Effector memory CD4-positive, alpha-beta T cell (primary cell): Measurements from ENCODE around the gene TULP1.
"Not testable (repeated sequence)": the region's sequence is repeated elsewhere in the genome, so short reads cannot be mapped to it uniquely, and the experiment has no call there.

ENCODE experiments used
- DNase-seq, 3 donors: peaks; one replicate each; pipeline ENCODE4 v3.0.0-alpha.2; 2020
- H3K27ac ChIP-seq: 2 replicates; pipeline ENCODE4 v1.7.0; 2013; ENCODE audit warnings: mild to moderate bottlenecking, low read length, moderate library complexity; ENCODE audit not compliant: insufficient read depth, poor library complexity, severe bottlenecking
- H3K27me3 ChIP-seq: replicated peaks from 2 replicates; pipeline ENCODE4 v1.7.0; 2013; ENCODE audit warnings: mild to moderate bottlenecking, low read length; ENCODE audit not compliant: insufficient read depth, control insufficient read depth, poor library complexity, severe bottlenecking
- H3K36me3 ChIP-seq: 2 replicates; pipeline ENCODE4 v1.7.0; 2013; ENCODE audit warnings: mild to moderate bottlenecking, low read length, moderate library complexity; ENCODE audit not compliant: control insufficient read depth, insufficient read depth
- H3K4me1 ChIP-seq: 2 replicates; pipeline ENCODE4 v1.7.0; 2013; ENCODE audit warnings: low read length, mild to moderate bottlenecking; ENCODE audit not compliant: control insufficient read depth, insufficient read depth, poor library complexity, severe bottlenecking
- H3K4me3 ChIP-seq: 2 replicates; pipeline ENCODE4 v1.7.0; 2013; ENCODE audit warnings: low read length, low read depth, mild to moderate bottlenecking; ENCODE audit not compliant: insufficient read depth, poor library complexity, severe bottlenecking
- H3K9me3 ChIP-seq: 2 replicates; pipeline ENCODE4 v1.7.0; 2013; ENCODE audit warnings: mild to moderate bottlenecking, low read length, moderate library complexity; ENCODE audit not compliant: control insufficient read depth

TULP1 gene

GRCh38 chr6:35544769-35545361 lies 32.2 kb upstream of the TULP1 start:
- H3K36me3 ChIP-seq = no peaks in the 10 kb centered on the region
- H3K27me3 ChIP-seq = no peaks in the 10 kb centered on the region
- no peaks in the 10 kb centered on the region for H3K9me3 ChIP-seq
- no peak overlapping the region for H3K4me3 ChIP-seq
- no peak overlapping the region for H3K27ac ChIP-seq
- H3K4me1 ChIP-seq = no peaks in the 10 kb centered on the region
- no peak for DNase-seq

DNA sequence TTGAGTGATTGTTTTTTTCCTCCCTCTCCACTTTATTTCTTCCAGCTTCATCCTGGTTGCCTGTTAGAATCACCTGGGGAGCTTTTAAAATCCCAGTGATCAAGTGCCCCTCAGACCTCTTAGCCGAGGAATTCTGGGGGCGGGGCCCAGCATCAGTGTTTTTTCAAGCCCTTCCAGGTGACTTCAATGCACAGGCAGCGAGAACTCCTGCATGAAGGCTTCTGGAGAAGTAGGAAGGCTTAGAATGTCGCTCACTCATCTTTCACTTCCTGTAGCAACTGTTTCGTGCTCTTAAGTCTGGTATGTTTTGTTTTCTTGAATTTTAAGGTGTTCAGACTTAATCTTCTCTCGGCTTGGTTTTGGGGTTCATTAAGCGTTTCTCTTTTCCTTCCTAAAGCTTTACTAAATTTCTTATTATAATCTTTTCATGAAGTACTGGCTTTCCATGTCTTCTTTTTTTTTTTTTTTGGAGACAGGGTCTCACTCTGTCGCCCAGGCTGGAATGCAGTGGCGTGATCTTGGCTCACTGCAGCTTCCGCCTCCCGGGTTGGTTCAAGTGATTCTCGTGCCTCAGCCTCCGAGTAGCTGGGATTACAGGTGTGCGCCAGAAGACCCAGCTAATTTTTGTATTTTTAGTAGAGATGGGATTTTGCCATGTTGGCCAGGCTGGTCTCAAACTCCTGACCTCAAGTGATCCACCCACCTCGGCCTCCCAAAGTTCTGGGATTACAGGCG lies 30.9 kb upstream of the TULP1 start:
- H3K4me3 ChIP-seq = no peak overlapping the region
- no peaks in the 10 kb centered on the region for H3K4me1 ChIP-seq
- no peak for DNase-seq
- H3K27ac ChIP-seq = no peak overlapping the region
- H3K36me3 ChIP-seq = no peaks in the 10 kb centered on the region
- H3K9me3 ChIP-seq = no peaks in the 10 kb centered on the region
- H3K27me3 ChIP-seq = no peaks in the 10 kb centered on the region

- Histone ChIP-seq H3K27me3 (no peaks in the 10 kb centered on the region), H3K9me3 (no peaks in the 10 kb centered on the region), H3K27ac (no peak overlapping the region), H3K36me3 (no peaks in the 10 kb centered on the region), H3K4me3 (no peak overlapping the region), H3K4me1 (no peaks in the 10 kb centered on the region)
- no peak for DNase-seq
Observed at GRCh38 chr6:35541836-35542235, 29.1 kb upstream of the TULP1 start.

DNA sequence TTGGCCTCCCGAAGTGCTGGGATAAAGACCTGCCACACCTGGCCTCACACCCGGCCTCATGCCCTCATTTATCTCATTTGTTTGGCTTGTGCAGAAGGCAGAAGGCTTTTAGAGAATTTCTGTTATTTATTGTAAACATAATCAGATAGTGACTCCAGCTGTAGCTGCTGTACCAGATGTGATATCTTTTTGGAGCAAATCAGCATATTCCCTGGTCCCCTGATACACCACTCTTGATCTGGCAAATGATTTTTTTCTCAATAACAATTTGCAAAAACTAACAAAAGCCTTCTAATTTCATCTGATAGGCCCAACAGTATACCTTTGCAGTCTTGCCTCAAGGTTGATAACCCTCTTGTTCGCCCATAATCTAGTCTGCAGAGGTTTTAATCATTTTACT lies 26.5 kb upstream of the TULP1 start:
- Histone ChIP-seq H3K9me3 (no peaks in the 10 kb centered on the region), H3K27me3 (no peaks in the 10 kb centered on the region), H3K36me3 (no peaks in the 10 kb centered on the region), H3K27ac (no peak overlapping the region), H3K4me3 (no peak overlapping the region), H3K4me1 (no peaks in the 10 kb centered on the region)
- no peak for DNase-seq

DNA sequence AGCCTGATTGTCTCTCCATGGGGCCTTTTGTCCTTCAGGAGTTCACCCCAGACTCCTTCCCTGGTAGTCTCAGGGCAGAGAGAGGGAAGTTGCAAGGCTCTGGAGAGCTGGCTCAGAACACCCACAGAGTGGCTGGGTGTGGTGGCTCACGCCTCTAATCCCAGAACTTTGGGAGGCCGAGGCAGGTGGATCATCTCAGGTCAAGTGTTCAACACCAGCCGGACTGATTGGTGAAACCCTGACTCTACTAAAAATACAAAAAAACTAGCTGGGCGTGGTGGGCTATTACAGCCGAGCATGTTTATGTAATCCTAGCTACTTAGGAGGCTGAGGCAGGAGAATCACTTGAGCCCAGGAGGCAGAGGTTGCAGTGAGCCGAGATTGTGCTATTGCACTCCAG lies 23.2 kb upstream of the TULP1 start:
- not testable (repeated sequence) for H3K27ac ChIP-seq, H3K36me3 ChIP-seq, H3K4me3 ChIP-seq, H3K4me1 ChIP-seq, DNase-seq, H3K9me3 ChIP-seq, H3K27me3 ChIP-seq

DNA sequence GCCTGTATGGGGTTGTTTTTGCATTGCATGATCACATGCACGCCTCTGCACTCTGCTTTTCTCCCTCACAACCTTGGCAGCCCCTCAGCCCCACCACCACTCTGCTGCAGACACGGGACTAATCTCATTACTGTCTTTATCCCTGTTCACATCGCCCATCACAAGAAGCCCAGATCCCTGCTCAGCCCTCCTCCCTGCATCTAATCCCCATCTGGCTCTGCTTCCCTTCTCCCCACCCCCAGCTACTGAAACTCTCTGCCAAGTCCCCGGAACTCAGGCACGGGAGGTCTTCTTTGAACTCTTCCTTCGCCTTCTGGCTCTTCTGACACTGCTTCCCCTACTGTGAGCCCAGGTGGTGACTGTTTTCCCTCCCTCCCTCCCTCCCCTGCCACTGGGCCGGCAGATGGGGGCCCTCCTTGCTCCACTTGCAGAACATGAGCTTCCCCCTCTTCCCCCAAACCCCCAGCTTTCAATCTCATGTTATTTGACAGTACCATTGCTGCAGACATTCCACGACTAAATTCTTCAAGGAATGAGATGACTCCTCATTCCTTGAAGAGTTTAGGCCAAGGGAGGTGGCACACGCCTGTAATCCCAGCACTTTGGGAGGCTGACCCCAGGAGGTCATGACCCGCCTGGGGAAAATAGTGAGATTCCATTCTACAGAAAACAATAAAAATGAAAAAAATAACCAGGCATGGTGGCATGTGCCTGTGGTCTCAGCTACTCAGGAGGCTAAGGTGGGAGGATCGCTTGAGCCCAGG lies 21.9 kb upstream of the TULP1 start:
- DNase-seq = no peak
- H3K4me3 ChIP-seq = no peak overlapping the region
- no peak overlapping the region for H3K27ac ChIP-seq
- no peaks in the 10 kb centered on the region for H3K4me1 ChIP-seq
- H3K9me3 ChIP-seq = no peaks in the 10 kb centered on the region
- no peaks in the 10 kb centered on the region for H3K36me3 ChIP-seq
- no peaks in the 10 kb centered on the region for H3K27me3 ChIP-seq

DNA sequence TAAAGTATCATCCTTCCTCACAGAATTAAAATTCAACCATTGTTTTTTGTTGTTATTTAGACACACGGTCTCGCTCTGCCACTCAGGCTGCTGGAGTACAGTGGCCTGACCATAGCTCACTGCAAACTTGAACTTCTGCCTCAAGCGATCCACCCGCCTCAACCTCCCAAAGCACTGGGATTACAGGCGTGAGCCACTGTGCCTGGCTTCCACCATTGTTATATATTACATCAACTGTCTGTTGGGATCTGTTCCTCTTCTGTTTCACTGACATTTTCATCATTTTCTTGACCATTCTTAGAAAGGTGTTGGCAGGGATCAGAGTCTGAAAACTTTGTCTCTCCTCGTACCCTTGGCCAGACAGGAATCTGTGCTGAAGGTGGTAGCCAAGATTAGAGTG lies 21.3 kb upstream of the TULP1 start:
- Histone ChIP-seq H3K27me3 (no peaks in the 10 kb centered on the region), H3K9me3 (no peaks in the 10 kb centered on the region), H3K4me1 (no peaks in the 10 kb centered on the region), H3K36me3 (no peaks in the 10 kb centered on the region), H3K27ac (no peak overlapping the region), H3K4me3 (no peak overlapping the region)
- no peak for DNase-seq

DNA sequence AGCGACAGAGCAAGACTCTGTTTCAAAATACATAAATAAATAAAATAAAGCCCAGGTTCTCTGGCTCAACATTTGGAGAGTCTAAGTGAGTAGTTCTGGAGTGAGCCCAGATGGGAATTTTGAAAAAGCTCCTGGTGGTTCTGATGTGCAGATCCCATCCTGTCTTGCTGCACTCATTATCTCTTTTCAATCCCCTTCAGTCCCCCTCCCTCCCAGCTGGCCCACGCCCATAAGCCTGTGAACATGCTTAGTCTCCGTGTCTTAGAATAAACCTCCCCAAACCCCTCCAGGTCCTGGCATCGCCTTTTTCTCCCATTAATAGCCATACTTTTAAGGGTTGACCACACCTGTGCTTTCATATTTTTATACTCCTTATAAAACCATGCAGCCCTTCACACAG lies 19.4 kb upstream of the TULP1 start:
- Histone ChIP-seq H3K27ac (no peak overlapping the region), H3K4me3 (no peak overlapping the region), H3K36me3 (no peaks in the 10 kb centered on the region), H3K4me1 (no peaks in the 10 kb centered on the region), H3K27me3 (no peaks in the 10 kb centered on the region), H3K9me3 (no peaks in the 10 kb centered on the region)
- DNase-seq = no peak

GRCh38 chr6:35524380-35525020 lies 11.8 kb upstream of the TULP1 start:
- DNase-seq = no peak
- H3K27me3 ChIP-seq = no peaks in the 10 kb centered on the region

More at GRCh38 chr6:35524380-35525020, 11.8 kb upstream of the TULP1 start:
- peaks cover 10% of the 10 kb centered on the region for H3K4me1 ChIP-seq
- no peak overlapping the region for H3K4me3 ChIP-seq
- H3K36me3 ChIP-seq = no peaks in the 10 kb centered on the region
- H3K27ac ChIP-seq = no peak overlapping the region
- no peaks in the 10 kb centered on the region for H3K9me3 ChIP-seq
